CD4-positive, alpha-beta T cell treated with Interleukin-21 for 1 hour (primary cell): Measurements from ENCODE around the gene DNAJB1.
"Not testable (repeated sequence)": the region's sequence is repeated elsewhere in the genome, so short reads cannot be mapped to it uniquely, and the experiment has no call there.

ENCODE experiments used
- DNase-seq: peaks from one replicate; pipeline ENCODE4 v3.0.0-alpha.2; 2020

The DNAJB1 gene

GRCh38 chr19:14552006-14552360 is 33.8 kb upstream of the DNAJB1 start:
- DNase-seq = not testable (repeated sequence)

DNA sequence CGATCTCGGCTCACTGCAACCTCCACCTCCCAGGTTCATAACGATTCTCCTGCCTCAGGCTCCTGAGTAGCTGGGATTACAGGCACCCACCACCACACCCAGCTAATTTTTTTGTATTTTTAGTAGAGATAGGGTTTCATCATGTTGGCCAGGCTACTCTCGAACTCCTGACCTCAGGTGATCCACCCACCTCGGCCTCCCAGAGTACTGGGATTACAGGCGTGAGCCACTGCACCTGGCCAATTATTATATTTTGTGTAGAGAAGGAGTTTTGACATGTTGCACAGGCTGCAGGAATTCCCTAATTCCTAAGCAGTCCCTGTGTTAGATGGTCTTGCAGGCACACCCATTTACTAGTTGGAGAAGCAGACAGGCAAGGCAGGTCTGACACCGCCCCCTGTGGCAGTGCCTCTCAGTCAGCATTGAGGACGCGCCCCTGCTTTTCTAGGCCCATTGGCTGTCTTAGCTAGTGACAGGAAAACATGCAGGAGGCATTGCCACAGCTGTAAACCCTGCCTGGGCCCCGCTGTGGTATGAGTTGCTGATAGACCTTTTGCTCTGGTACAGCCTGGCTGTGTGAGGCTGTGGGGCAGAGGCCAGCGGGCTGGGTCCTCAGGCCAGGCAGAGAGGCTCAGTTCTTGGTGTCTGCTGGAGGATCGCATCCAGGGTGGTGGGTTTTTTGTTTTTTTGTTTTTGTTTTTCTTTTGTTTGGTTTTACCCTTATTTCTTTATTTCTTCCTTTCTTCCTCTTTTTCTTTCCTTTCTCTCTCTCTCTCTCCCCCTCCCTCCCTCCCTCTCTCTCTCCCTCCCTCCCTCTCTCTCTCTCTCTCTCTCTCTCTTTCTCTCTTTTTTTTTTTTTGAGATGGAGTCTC is 33.2 kb upstream of the DNAJB1 start:
- DNase-seq = peak; percentile 85

GRCh38 chr19:14550201-14550754 is 32.1 kb upstream of the DNAJB1 start:
- no peak for DNase-seq

DNA sequence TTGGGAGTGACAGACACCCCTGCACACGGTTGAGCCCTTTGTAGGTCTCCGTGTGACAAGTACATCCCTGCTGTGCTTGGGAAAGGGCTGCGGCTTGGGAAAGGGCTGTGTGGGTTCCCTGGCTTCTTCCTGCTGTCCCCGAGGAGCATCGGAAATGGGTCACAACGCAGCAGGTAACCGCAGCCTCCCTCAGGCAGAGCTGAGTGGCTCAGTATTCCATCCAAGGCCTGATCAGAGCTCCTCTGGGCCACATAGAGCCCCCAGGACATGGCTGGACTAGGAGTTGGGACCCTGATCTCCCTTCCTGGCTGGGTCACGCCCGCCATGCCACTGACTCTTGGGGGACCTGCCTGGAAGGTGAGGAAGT is 27.5 kb upstream of the DNAJB1 start:
- no peak for DNase-seq

- no peak for DNase-seq
Observed at GRCh38 chr19:14544977-14545715, 26.9 kb upstream of the DNAJB1 start.

DNA sequence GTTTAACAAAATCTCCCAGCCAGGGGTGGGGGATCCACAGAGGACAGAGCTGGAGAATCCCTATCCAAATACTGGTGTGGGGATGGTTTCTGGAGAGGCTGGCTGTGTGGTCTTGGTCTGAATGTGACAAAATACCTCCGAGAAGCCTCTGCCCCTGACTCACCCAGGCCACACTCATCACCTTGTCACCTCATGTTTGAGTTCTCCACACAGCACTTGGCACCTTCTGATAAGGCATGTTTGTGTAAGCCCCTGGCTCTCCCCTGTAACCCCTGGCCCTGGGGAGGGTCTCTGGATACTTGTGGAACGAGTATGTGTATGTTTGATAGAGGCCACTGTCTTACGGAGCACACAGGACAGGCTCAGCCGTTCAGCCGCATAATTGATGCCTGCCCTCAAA is 25.9 kb upstream of the DNAJB1 start:
- DNase-seq = no peak

GRCh38 chr19:14542711-14543328 is 24.6 kb upstream of the DNAJB1 start:
- no peak for DNase-seq

DNA sequence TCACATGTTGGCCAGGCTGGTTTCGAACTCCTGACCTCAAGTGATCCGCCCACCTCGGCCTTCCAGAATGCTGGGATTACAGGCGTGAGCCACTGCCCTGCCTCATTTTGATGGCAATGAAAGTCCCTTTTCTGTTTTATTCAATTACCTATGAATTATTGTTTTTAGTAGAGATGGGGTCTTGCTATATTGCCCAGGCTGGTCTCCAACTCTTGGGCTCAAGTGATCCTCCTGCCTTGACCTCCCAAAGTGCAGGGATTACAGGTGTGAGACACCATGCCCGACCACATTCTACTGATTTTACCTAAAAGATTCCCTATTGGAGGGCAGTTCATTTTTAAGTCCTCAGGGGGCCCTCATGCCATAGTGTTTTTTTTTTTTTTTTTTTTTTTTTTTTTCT is 23.8 kb upstream of the DNAJB1 start:
- DNase-seq = not testable (repeated sequence)

GRCh38 chr19:14540741-14541525 is 22.7 kb upstream of the DNAJB1 start:
- no peak for DNase-seq

- peak; percentile 62 for DNase-seq
Observed at GRCh38 chr19:14536926-14537692, 18.9 kb upstream of the DNAJB1 start.

DNA sequence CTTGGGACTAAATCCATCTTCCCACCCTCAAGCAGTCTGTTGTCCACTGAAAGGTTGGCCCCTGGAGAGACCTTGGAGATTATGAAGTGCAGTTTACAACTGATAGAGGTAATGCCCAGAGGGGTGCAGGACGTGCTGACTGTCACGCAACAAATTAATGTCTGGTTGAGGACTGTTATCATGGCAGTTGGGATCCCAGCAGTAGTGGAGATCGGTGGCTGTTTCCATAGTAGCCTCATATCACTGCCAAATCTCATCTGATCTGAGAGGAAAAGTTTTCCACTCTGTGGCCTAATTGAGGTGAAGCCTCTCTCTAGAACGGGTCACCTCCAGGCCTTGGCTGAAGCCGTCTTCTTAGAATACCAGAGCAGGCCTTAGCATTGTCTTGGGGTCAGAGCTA is 15.3 kb upstream of the DNAJB1 start:
- no peak for DNase-seq

GRCh38 chr19:14530506-14530905 is 12.3 kb upstream of the DNAJB1 start:
- no peak for DNase-seq

DNA sequence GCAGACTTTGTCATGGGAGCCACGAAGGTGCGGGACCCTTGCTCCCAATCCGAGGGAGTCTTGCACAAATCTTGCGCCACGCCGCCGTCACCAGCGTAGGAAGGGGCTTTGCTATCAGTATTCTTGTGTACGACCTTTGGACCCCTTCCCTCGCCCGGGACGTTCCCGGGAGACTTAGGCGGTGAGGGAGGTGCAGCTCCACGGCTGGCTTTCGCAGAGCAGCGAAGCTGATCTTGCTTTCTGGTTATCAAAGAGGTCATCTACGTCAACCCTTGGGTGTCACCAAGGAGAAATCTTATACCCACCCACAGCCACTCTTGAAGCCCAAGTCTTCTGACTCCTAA is 11.8 kb upstream of the DNAJB1 start:
- DNase-seq = peak; percentile 56

- peak; percentile 100 for DNase-seq
Observed at GRCh38 chr19:14529254-14530004, 11.2 kb upstream of the DNAJB1 start, which contains the start of gene TECR. TSS of gene TECR (plus strand) at chr19:14529594. CDS start at chr19:14529697, 103 bp downstream.

GRCh38 chr19:14528419-14529253 is 10.4 kb upstream of the DNAJB1 start:
- no peak for DNase-seq

DNA sequence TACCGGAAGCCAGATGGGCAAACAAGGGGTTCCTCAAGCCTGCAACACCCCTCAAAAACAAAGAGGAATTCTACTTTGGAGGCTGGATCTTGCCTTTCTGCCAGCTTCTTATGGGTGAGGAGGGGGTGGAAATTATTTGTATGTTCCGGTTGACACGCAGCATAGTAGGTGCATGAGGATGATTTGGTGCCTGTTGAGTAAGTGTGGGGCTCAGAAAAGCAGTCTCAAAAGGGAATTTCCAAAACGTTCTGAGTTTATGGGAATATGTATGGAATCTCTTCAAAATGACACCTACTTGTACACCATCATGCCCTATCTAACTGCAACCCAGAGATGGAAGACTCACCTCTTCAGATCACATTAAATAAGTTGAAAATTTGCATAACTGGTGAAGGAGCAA is 8.2 kb upstream of the DNAJB1 start:
- no peak for DNase-seq

GRCh38 chr19:14525729-14526128 is 7.5 kb upstream of the DNAJB1 start:
- no peak for DNase-seq

DNA sequence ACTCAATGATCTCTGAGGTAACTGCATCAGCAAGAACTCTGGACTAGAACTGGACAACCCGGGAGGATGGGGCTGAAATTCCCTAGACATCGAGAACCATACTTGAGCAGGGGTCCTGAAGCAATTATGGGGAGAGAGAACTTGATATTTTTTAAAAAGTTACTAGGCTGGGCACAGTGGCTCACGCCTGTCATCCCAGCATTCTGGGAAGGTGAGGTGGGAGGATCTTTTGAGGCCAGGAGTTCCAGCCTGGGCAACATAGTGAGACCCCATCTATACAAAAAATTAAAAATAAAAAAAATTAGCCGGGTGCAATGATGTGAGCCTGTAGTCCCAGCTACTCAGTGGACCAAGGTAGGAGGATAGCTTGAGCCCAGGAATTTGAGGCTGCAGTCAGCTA is 2.3 kb upstream of the DNAJB1 start:
- DNase-seq = no peak

- DNase-seq = peak; percentile 31
Observed at GRCh38 chr19:14519860-14520407, 1.7 kb upstream of the DNAJB1 start.
